Stomach (tissue), 9 donors: ENCODE results near the gene RASGRP2. TPM values are rescaled to one million over a fixed set of nuclear protein-coding genes. Genes with fewer than 3 reads are reported as not detected.

ENCODE experiments used
- DNase-seq, 2 donors: peaks; one replicate each; pipeline versions ENCODE4 v3.0.0 to v3.0.0-alpha.2; 2013 to 2019
- H3K27ac ChIP-seq, 5 donors: fragments of 200-600 bp in 4 of 5; sonication (generic) in 4 of 5; one replicate each; pipeline ENCODE4 v1.5.1; 2013 to 2019; ENCODE audit warnings: mild to moderate bottlenecking in 1 of 5, moderate library complexity in 1 of 5
- H3K27me3 ChIP-seq, 3 donors: fragments of 200-600 bp; sonication (generic); one replicate each; pipeline ENCODE4 v1.5.1; 2017 to 2019; ENCODE audit warnings: mixed run types in 1 of 3
- H3K36me3 ChIP-seq, 4 donors: fragments of 200-600 bp; sonication (generic); 1 replicate in 3 of 4; 2 replicates in 1 of 4; pipeline ENCODE4 v1.5.1; 2016 to 2019
- H3K4me1 ChIP-seq, 4 donors: fragments of 200-600 bp; sonication (generic); one replicate each; pipeline ENCODE4 v1.5.1; 2016 to 2019
- H3K4me3 ChIP-seq, 4 donors: fragments of 200-600 bp; sonication (generic) in 3 of 4; one replicate each; pipeline ENCODE4 v1.5.1; 2016 to 2019; ENCODE audit warnings: mild to moderate bottlenecking in 1 of 4
- H3K9me3 ChIP-seq, 4 donors: fragments of 200-600 bp; sonication (generic); one replicate each; pipeline ENCODE4 v1.5.1; 2016 to 2019
- CTCF ChIP-seq, 7 experiments: fragments of 450-650 bp in 4 of 7; fragments of 200-600 bp in 3 of 7; sonication (generic) in 3 of 7; IDR thresholded peaks; one replicate each; pipeline ENCODE4 v1.5.1; 2016 to 2019; ENCODE audit warnings: antibody characterized with exemption in 7 of 7, control low read depth in 2 of 7, mild to moderate bottlenecking in 1 of 7
- EP300 ChIP-seq: sonication (generic); formaldehyde crosslinking; IDR thresholded peaks from one replicate; pipeline ENCODE4 v1.6.1; 2017; ENCODE audit warnings: antibody characterized with exemption
- POLR2A ChIP-seq, 4 donors: fragments of 450-650 bp; IDR thresholded peaks; one replicate each; pipeline ENCODE4 v1.6.1; 2016; ENCODE audit warnings: antibody characterized with exemption in 4 of 4, control low read depth in 2 of 4, mild to moderate bottlenecking in 1 of 4, moderate library complexity in 1 of 4
- POLR2AphosphoS5 ChIP-seq, 3 donors: sonication (generic); formaldehyde crosslinking; IDR thresholded peaks; one replicate each; pipeline ENCODE4 v1.6.1; 2016; ENCODE audit warnings: antibody characterized with exemption in 3 of 3
- WGBS, 5 donors: extraction: QIAGEN DNeasy Blood & Tissue Kit in 3 of 5; methylation state at CpG; one replicate each; pipeline versions ENCODE4 v1.1.5 to v1.1.7; 2013 to 2018; 5-methylcytosine and 5-hydroxymethylcytosine counted together
- intact Hi-C: fragments of 100-400 bp; cut with DNase I; formaldehyde crosslinking; loops from one replicate; pipeline ENCODE4 v1.15.1; 2023; ENCODE audit warnings: low total_unique reads
- polyA plus RNA-seq, 3 donors: library from polyadenylated mRNA; stranded (reverse); fragments of 200-250 nt; gene quantifications; one replicate each; pipeline ENCODE4 v1.2.3, GENCODE V29; 2013
- total RNA-seq, 5 donors: library from RNA; depleted of rRNA; stranded (reverse); fragments of >200 nt; gene quantifications; one replicate each; pipeline versions ENCODE4 v1.1.0 to v1.2.3, GENCODE V29; 2014 to 2016
- donor health status: healthy with polysubstance abuse.
- donor health status: Bipolar disorder and iron deficiency.
- donor health status: healthy.

The RASGRP2 gene
- total and polyA plus RNA-seq, 8 donors = 5.3 to 60.8 (median 11.3) TPM

DNA sequence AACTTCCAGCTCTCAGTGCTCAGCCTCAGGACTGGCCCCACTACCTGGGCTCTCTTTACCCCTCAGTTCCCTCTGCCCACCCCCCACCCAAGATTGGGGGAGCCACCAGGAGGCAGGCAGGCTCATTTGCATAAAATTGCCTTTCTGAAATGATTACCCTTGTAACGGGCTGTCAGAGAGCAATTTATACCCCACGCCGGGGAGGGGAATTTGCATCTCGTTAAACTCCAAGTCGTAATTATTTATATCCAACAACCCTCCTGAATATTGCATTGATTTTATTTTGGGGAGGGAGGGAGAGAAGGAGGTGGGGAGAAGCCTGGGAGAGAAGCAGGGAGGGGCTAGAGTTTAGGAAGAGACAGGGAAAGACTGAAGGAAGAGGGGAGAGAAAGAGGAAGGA, 29.3 kb downstream of the RASGRP2 start:
- TF ChIP-seq POLR2AphosphoS5 (IDR thresholded peaks at IDR 0.05) (no peak), POLR2A (IDR thresholded peaks at IDR 0.05) (no peak)
- peaks cover 26 to 100% (median 88%) of the 10 kb centered on the region in 3 donors for H3K27me3 ChIP-seq
- no peak overlapping the region for H3K27ac ChIP-seq
- H3K4me3 ChIP-seq = no peak overlapping the region
- 47 to 62% (median 56%) methylated on average over 5 of the region's 5 CpGs for WGBS, 5 donors
- H3K4me1 ChIP-seq = peaks cover 21 to 37% (median 29%) of the 10 kb centered on the region in 4 donors
- no peaks in the 10 kb centered on the region for H3K36me3 ChIP-seq
- DNase-seq = no peak
- intact Hi-C loops = no loop called here
- H3K9me3 ChIP-seq = no peaks in the 10 kb centered on the region

DNA sequence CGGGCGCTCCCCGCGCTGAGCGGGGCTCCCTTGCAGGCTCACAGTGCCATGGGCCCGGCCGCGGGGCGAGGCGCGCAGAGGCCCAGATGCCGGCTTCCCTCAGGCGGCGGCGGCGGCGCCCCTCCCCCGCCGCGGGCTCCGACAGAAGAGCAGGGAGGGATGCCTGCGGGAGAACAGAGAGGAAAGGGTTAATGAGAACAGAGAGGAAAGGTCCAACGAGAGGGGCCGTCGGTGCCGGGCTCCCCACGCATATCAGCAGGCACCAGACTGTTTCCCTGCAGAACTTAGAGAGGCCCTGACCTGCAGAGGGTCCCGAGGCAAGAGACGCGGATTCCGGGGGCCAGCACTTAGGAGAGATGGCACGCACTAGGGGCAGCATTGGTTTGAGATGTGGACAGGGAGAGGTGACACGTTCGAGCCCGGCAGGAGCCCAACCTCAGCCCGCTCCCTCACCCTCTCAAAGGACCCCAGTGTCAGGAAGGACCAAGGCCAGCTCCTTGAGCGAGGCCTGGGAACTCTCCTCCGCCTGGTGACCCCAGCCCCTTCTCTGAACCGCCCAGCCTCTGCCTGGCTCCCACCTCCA, 30.1 kb downstream of the RASGRP2 start:
- 5 to 13% (median 9%) methylated on average over 22 to 39 of the region's 39 CpGs for WGBS, 5 donors

DNA sequence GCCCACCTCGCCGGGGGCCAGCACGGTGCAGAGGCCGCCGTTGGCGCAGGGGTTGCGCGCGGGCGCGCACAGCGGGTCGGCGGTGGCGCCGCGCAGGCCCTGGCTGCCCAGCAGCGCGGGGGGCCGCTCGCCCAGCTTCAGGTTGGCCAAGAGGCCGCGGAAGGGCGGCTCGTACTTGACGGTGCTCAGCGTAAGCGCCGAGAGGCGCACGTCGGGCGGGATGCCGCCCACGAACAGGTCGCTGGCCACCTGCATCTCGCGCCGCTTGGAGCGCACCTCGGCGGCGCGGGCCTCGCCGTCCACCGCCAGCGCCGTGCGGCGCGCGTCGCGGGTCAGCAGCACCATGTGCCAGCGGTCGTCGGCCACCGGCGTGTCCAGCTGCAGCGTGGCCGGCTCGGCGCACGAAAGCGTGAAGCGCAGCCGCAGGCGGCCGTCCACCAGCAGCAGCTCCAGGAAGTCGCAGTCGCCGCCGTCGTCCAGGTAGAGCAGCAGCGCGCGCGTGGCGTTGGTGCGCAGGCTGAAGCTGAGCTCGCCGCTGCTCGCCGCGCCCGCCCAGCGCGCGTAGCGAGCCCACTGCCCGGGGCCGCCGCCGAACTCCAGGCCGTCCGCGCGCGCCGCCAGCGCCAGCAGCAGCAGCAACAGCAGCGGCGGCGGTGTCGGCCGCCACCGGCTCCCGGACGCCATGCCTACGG, 30.8 kb downstream of the RASGRP2 start:
- Histone ChIP-seq H3K27ac (no peak overlapping the region), H3K4me3 (peak overlapping the region in 3 of 4 donors; percentile 5 to 31 (median 22)), H3K27me3 (peaks cover 26 to 100% (median 74%) of the 10 kb centered on the region in 3 donors), H3K9me3 (no peaks in the 10 kb centered on the region), H3K4me1 (peaks cover 21 to 37% (median 29%) of the 10 kb centered on the region in 4 donors), H3K36me3 (no peaks in the 10 kb centered on the region)
- DNase-seq = peak; percentile 46 to 92
- TF ChIP-seq EP300 (no peak), CTCF (IDR thresholded peaks at IDR 0.05) (no peak), POLR2A (IDR thresholded peaks at IDR 0.05) (no peak), POLR2AphosphoS5 (IDR thresholded peaks at IDR 0.05) (no peak)
- 1 to 4% (median 3%) methylated on average over 29 to 111 of the region's 111 CpGs; no CpG with 5 or more reads in 1 of the 5 donors for WGBS, 5 donors
- intact Hi-C loops = no loop called here

More for the DNA sequence above, 30.1 kb downstream of the RASGRP2 start:
- Histone ChIP-seq H3K27me3 (peaks cover 26 to 100% (median 81%) of the 10 kb centered on the region in 3 donors), H3K4me3 (peak overlapping the region in 3 of 4 donors; percentile 5 to 31 (median 22)), H3K9me3 (no peaks in the 10 kb centered on the region), H3K36me3 (no peaks in the 10 kb centered on the region), H3K4me1 (peaks cover 21 to 37% (median 29%) of the 10 kb centered on the region in 4 donors), H3K27ac (no peak overlapping the region)
- intact Hi-C loops = no loop called here
- DNase-seq = no peak
- TF ChIP-seq POLR2A (IDR thresholded peaks at IDR 0.05) (no peak), CTCF (IDR thresholded peaks at IDR 0.05) (no peak), EP300 (no peak), POLR2AphosphoS5 (IDR thresholded peaks at IDR 0.05) (no peak)

GRCh38 chr11:64712430-64713015, 31.4 kb downstream of the RASGRP2 start:
- H3K36me3 ChIP-seq = no peaks in the 10 kb centered on the region
- no peak for TF ChIP-seq CTCF (IDR thresholded peaks at IDR 0.05)
- TF ChIP-seq EP300 = no peak
- no peak for TF ChIP-seq POLR2A (IDR thresholded peaks at IDR 0.05)
- no peak for TF ChIP-seq POLR2AphosphoS5 (IDR thresholded peaks at IDR 0.05)
- H3K4me1 ChIP-seq = peaks cover 21 to 37% (median 29%) of the 10 kb centered on the region in 4 donors
- H3K4me3 ChIP-seq = no peak overlapping the region
- intact Hi-C loops = no loop called here
- peaks cover 26 to 100% (median 73%) of the 10 kb centered on the region in 3 donors for H3K27me3 ChIP-seq
- H3K27ac ChIP-seq = no peak overlapping the region
- no peaks in the 10 kb centered on the region for H3K9me3 ChIP-seq
- WGBS, 5 donors = 9 to 11% (median 10%) methylated on average over 26 to 45 of the region's 45 CpGs
- DNase-seq = no peak
